Measurements from ENCODE around the gene MRM2. TPM values are rescaled to one million over a fixed set of nuclear protein-coding genes. Genes with fewer than 3 reads are reported as not detected.

The MRM2 gene
- total and polyA plus RNA-seq, 2 donors from 2014 or later = 25.6 TPM

DNA sequence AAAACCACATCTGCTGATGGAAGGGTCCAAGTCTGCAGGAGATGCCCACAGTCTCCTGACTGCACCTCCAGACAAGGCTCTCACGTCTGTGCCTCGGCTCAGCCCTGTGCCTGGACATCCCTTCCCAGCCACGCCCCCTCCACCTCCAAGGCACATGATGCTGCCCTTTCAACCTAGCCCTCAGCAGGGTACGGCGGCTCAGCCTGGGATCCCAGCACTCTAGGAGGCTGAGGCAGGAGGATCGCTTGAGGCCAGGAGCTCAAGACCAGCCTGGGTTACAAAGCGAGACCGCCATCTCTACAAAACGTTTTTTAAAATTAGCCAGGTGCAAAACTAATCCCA lies 23.6 kb downstream of the MRM2 start:
- no peak for FAIRE-seq
- TF ChIP-seq, protein P1, sequence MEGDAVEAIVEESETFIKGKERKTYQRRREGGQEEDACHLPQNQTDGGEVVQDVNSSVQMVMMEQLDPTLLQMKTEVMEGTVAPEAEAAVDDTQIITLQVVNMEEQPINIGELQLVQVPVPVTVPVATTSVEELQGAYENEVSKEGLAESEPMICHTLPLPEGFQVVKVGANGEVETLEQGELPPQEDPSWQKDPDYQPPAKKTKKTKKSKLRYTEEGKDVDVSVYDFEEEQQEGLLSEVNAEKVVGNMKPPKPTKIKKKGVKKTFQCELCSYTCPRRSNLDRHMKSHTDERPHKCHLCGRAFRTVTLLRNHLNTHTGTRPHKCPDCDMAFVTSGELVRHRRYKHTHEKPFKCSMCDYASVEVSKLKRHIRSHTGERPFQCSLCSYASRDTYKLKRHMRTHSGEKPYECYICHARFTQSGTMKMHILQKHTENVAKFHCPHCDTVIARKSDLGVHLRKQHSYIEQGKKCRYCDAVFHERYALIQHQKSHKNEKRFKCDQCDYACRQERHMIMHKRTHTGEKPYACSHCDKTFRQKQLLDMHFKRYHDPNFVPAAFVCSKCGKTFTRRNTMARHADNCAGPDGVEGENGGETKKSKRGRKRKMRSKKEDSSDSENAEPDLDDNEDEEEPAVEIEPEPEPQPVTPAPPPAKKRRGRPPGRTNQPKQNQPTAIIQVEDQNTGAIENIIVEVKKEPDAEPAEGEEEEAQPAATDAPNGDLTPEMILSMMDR (IDR thresholded peaks at IDR 0.05; ENCODE audit: borderline replicate concordance, extremely low read depth, insufficient read depth) = no peak
- intact Hi-C loops (cut with DNase I) = no loop called here
- DNase-seq = no peak
- Histone ChIP-seq H3K27me3 (ENCODE audit: control insufficient read depth, insufficient read depth, low read length) (no peaks in the 10 kb centered on the region), H3K4me3 (ENCODE audit: low read length in 3 of 3) (no peak overlapping the region), H3K9ac (ENCODE audit: low read length in 3 of 3) (no peak overlapping the region), H3K27ac (ENCODE audit: low read depth in 2 of 2, low read length in 2 of 2) (no peak overlapping the region), H3K4me1 (ENCODE audit: control insufficient read depth in 2 of 3, insufficient read depth in 2 of 3, low read depth in 1 of 3, low read length in 3 of 3) (no peaks in the 10 kb centered on the region), H3K36me3 (ENCODE audit: control insufficient read depth in 2 of 3, insufficient read depth in 3 of 3, low read length in 3 of 3) (peaks cover 4 to 21% (median 8%) of the 10 kb centered on the region in 3 donors), H3K9me3 (ENCODE audit: control insufficient read depth in 2 of 3, insufficient read depth in 1 of 3, low read length in 3 of 3) (no peaks in the 10 kb centered on the region)

DNA sequence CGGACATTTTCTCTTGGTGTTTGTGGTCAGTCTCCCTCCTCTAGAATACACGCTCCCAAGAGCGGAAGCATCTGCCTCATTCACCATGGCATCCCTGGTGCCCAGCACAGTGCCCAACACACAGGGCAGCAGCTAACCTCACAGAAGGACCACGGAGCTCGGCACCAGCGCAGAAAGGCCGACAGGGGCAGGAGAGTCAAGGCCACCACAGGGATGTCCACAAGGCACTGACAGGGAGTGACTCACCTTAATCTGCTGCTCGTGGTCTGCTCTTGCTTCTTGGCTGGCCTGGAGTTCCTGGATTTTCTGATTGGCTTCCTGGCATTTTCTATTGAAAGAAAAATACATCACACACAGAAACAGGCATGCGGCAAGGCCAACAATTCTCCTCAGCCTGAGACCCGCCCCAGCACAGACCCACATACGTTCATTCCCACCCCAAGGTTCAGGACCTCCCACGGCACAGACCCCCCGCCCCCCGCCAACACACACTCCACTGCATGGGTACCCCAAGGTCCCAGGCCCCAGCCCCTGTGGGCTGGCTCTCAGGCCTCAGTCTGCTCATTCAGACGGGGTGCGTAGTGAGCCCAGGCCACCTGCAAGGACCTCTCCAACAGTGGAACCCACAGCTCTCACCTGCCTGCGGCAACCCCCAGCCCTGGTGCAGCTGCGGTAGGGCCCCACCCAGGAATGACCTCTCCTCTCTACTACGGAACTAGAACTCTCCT lies 24.1 kb downstream of the MRM2 start:
- H3K27ac ChIP-seq (ENCODE audit: low read depth in 2 of 2, low read length in 2 of 2) = no peak overlapping the region
- H3K9ac ChIP-seq (ENCODE audit: low read length in 3 of 3) = no peak overlapping the region
- no peaks in the 10 kb centered on the region for H3K4me1 ChIP-seq (ENCODE audit: control insufficient read depth in 2 of 3, insufficient read depth in 2 of 3, low read depth in 1 of 3, low read length in 3 of 3)
- H3K27me3 ChIP-seq (ENCODE audit: control insufficient read depth, insufficient read depth, low read length) = no peaks in the 10 kb centered on the region
- no peak overlapping the region for H3K4me3 ChIP-seq (ENCODE audit: low read length in 3 of 3)
- intact Hi-C loops (cut with DNase I) = no loop called here
- H3K9me3 ChIP-seq (ENCODE audit: control insufficient read depth in 2 of 3, insufficient read depth in 1 of 3, low read length in 3 of 3) = no peaks in the 10 kb centered on the region
- peaks cover 4 to 21% (median 10%) of the 10 kb centered on the region in 3 donors for H3K36me3 ChIP-seq (ENCODE audit: control insufficient read depth in 2 of 3, insufficient read depth in 3 of 3, low read length in 3 of 3)
- FAIRE-seq (no peak), DNase-seq (no peak)
- TF ChIP-seq, protein P1 (IDR thresholded peaks at IDR 0.05; ENCODE audit: borderline replicate concordance, extremely low read depth, insufficient read depth) = no peak

DNA sequence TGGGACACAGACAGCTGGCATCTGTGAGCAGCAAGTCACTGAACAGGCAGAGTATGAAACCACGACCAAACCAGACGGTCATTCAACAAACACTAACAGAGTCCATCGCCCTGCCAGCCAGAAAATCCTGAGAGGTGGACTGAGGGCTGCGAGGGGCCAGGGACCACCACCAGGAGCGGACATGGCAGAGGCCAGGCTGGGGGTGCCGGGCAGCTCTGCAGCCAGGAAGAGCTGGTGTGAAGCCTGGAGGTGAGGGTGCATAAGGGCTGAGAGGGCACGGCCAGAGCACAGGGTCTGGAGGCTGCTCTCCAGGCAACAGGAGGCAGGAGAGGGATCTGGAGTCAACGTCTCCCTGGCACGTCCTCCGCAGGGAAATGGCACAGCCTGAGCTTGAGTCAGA lies 24.8 kb downstream of the MRM2 start:
- intact Hi-C loops (cut with DNase I) = no loop called here
- no peaks in the 10 kb centered on the region for H3K9me3 ChIP-seq (ENCODE audit: control insufficient read depth in 2 of 3, insufficient read depth in 1 of 3, low read length in 3 of 3)

More for the DNA sequence above, 24.8 kb downstream of the MRM2 start:
- Histone ChIP-seq H3K27ac (ENCODE audit: low read depth in 2 of 2, low read length in 2 of 2) (no peak overlapping the region), H3K4me1 (ENCODE audit: control insufficient read depth in 2 of 3, insufficient read depth in 2 of 3, low read depth in 1 of 3, low read length in 3 of 3) (no peaks in the 10 kb centered on the region), H3K4me3 (ENCODE audit: low read length in 3 of 3) (no peak overlapping the region), H3K9ac (ENCODE audit: low read length in 3 of 3) (no peak overlapping the region), H3K27me3 (ENCODE audit: control insufficient read depth, insufficient read depth, low read length) (no peaks in the 10 kb centered on the region), H3K36me3 (ENCODE audit: control insufficient read depth in 2 of 3, insufficient read depth in 3 of 3, low read length in 3 of 3) (peaks cover 4 to 25% (median 11%) of the 10 kb centered on the region in 3 donors)
- TF ChIP-seq, protein P1 (IDR thresholded peaks at IDR 0.05; ENCODE audit: borderline replicate concordance, extremely low read depth, insufficient read depth) = no peak
- DNase-seq = no peak
- FAIRE-seq = no peak
